Coronary artery (tissue), 2 donors: ENCODE results near the gene POLE.

ENCODE experiments used
- DNase-seq: peaks from one replicate; pipeline ENCODE4 v3.0.0-alpha.2; 2017; ENCODE audit warnings: low spot score
- H3K27ac ChIP-seq, 2 donors: fragments of 200-600 bp; sonication (generic); one replicate each; pipeline ENCODE4 v1.5.1; 2016 to 2019
- H3K4me3 ChIP-seq: fragments of 200-600 bp; sonication (generic); 2 replicates; pipeline ENCODE4 v1.5.1; 2016; ENCODE audit warnings: mild to moderate bottlenecking, moderate library complexity
- TF ChIP-seq, protein P1 (sequence below): fragments of 200-600 bp; sonication (generic); IDR thresholded peaks from one replicate; pipeline ENCODE4 v1.5.1; 2019; ENCODE audit warnings: antibody characterized with exemption

Gene POLE

GRCh38 chr12:132685400-132685799, 1.7 kb downstream of the POLE start:
- TF ChIP-seq, protein P1, sequence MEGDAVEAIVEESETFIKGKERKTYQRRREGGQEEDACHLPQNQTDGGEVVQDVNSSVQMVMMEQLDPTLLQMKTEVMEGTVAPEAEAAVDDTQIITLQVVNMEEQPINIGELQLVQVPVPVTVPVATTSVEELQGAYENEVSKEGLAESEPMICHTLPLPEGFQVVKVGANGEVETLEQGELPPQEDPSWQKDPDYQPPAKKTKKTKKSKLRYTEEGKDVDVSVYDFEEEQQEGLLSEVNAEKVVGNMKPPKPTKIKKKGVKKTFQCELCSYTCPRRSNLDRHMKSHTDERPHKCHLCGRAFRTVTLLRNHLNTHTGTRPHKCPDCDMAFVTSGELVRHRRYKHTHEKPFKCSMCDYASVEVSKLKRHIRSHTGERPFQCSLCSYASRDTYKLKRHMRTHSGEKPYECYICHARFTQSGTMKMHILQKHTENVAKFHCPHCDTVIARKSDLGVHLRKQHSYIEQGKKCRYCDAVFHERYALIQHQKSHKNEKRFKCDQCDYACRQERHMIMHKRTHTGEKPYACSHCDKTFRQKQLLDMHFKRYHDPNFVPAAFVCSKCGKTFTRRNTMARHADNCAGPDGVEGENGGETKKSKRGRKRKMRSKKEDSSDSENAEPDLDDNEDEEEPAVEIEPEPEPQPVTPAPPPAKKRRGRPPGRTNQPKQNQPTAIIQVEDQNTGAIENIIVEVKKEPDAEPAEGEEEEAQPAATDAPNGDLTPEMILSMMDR = no peak
- Histone ChIP-seq H3K27ac (no peak overlapping the region), H3K4me3 (no peak overlapping the region)
- no peak for DNase-seq

- TF ChIP-seq, protein P1 = no peak
- Histone ChIP-seq H3K27ac (no peak overlapping the region), H3K4me3 (no peak overlapping the region)
- DNase-seq = no peak
Observed at GRCh38 chr12:132677492-132677891, 9.7 kb downstream of the POLE start.

DNA sequence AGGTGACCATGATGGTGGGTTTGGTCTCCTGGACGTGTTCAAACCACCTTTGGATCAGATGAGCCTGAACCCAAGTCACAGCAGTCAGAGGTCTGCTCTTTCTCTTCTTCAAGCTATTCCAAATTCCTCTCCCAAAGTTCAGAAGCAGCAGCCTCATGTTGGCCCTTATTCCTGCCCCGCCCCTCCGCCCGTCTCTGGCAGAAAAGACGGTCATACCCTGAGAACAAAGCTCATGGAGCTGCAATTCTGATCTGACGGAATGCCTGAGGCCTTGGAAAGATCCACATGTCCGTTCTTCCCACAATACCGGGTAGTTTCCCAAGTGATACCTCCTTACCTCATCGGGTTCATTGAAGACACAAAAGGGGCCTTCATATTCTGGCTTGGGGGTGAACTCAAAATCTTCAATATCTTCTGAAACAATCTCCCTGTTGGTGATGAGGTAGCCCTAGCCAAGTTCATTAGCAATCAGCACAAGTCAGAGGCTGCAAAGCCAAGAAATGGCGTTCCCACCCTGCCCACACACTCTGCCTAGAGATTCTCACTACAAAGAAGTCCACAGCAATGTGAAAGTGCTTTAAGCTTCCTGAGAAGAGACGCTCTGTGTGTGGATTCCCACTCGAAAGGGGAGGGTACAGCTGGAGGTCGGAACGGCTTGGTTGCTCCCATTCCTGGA, 11.2 kb downstream of the POLE start:
- TF ChIP-seq, protein P1 = no peak
- Histone ChIP-seq H3K27ac (no peak overlapping the region), H3K4me3 (no peak overlapping the region)
- DNase-seq = no peak

DNA sequence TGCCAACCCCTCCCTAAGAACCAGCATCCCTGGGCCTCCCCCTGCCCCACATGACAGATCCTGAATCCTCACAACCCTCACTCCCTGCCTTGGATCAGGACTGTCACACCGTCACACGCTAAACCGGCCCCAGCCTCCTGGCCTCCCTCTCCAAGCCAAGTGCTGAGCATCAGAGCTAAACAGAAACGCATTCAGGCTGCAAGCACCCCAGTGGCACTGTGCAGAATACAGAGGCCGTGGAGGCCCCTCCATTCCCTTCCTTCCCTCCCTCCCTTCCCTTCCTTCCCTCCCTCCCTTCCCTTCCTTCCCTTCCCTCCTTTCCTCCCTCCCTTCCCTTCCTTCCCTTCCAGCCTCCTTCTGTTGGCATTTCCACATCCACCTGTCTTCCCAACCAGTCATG, 12.6 kb downstream of the POLE start:
- TF ChIP-seq, protein P1 = no peak
- no peak overlapping the region for H3K27ac ChIP-seq
- no peak for DNase-seq

GRCh38 chr12:132673288-132674179, 13.6 kb downstream of the POLE start:
- H3K4me3 ChIP-seq = no peak overlapping the region
- DNase-seq = no peak
- H3K27ac ChIP-seq = no peak overlapping the region
- TF ChIP-seq, protein P1 = no peak

More for the DNA sequence above, 12.6 kb downstream of the POLE start:
- H3K4me3 ChIP-seq = no peak overlapping the region

DNA sequence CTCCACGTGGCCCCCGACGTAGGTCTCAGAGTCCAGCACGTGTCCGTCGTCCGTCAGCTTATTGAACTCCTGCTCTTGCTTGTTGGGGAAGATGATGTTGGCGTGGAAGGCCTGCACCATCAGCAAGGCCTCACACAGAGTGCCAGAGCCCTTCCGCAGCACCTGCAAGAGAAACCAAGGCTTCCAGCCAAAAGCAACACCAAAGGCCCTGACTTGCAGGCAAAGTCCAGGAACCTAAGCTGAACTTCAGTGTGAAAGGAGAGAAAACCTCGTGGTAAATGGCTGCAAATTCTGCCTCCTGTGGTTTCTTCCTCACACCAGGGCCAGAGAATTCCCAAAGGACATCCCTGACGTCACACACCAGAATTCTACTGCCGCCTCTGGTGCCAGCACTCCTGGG, 14.5 kb downstream of the POLE start:
- no peak overlapping the region for H3K27ac ChIP-seq
- TF ChIP-seq, protein P1 = no peak
- DNase-seq = no peak
- H3K4me3 ChIP-seq = no peak overlapping the region
